Trophoblast cell (in vitro differentiated cells and primary cell): ENCODE results near the gene LRFN4. TPM values are rescaled to one million over a fixed set of nuclear protein-coding genes. Genes with fewer than 3 reads are reported as not detected.

Source experiments
- DNase-seq, 2 donors: peaks; one replicate each; pipeline ENCODE4 v3.0.0-alpha.2; 2016
- H2AFZ ChIP-seq: 2 replicates; pipeline ENCODE4 v1.6.1; 2013; ENCODE audit warnings: low read length, moderate library complexity, mild to moderate bottlenecking; ENCODE audit not compliant: insufficient read depth, poor library complexity
- H2AK5ac ChIP-seq: 2 replicates; pipeline ENCODE4 v1.6.1; 2013; ENCODE audit warnings: mild to moderate bottlenecking, low read length
- H2BK120ac ChIP-seq: 2 replicates; pipeline ENCODE4 v1.6.1; 2013; ENCODE audit warnings: low read length, mild to moderate bottlenecking, moderate library complexity; ENCODE audit not compliant: insufficient read depth, poor library complexity
- H2BK12ac ChIP-seq: 2 replicates; pipeline ENCODE4 v1.6.1; 2013; ENCODE audit warnings: mild to moderate bottlenecking, low read length, moderate library complexity
- H2BK5ac ChIP-seq: 2 replicates; pipeline ENCODE4 v1.6.1; 2013; ENCODE audit warnings: low read length, low read depth, moderate library complexity, mild to moderate bottlenecking; ENCODE audit not compliant: poor library complexity
- H3K14ac ChIP-seq: 2 replicates; pipeline ENCODE4 v1.6.1; 2013; ENCODE audit warnings: mild to moderate bottlenecking, low read length
- H3K18ac ChIP-seq: 2 replicates; pipeline ENCODE4 v1.6.1; 2013; ENCODE audit warnings: mild to moderate bottlenecking, low read length
- H3K23ac ChIP-seq: 2 replicates; pipeline ENCODE4 v1.6.1; 2013; ENCODE audit warnings: low read length
- H3K27ac ChIP-seq: 2 replicates; pipeline ENCODE4 v1.5.1; 2013; ENCODE audit warnings: low read depth, mild to moderate bottlenecking, inconsistent platforms, low read length, moderate library complexity
- H3K27me3 ChIP-seq: 2 replicates; pipeline ENCODE4 v1.6.1; 2013; ENCODE audit warnings: inconsistent platforms, mild to moderate bottlenecking, low read length, moderate library complexity; ENCODE audit not compliant: insufficient read depth
- H3K36me3 ChIP-seq, 2 experiments: 1 replicate in 1 of 2; 2 replicates in 1 of 2; pipeline ENCODE4 v1.6.1; 2013; ENCODE audit warnings: low read length in 2 of 2, mild to moderate bottlenecking in 2 of 2, moderate library complexity in 1 of 2; ENCODE audit not compliant: insufficient read depth in 2 of 2, control insufficient read depth in 1 of 2
- H3K4ac ChIP-seq: 2 replicates; pipeline ENCODE4 v1.6.1; 2013; ENCODE audit warnings: low read depth, mild to moderate bottlenecking, low read length, moderate library complexity
- H3K4me1 ChIP-seq, 2 experiments: 1 replicate in 1 of 2; 2 replicates in 1 of 2; pipeline ENCODE4 v1.6.1; 2013; ENCODE audit warnings: low read length in 2 of 2, mild to moderate bottlenecking in 2 of 2, moderate library complexity in 1 of 2; ENCODE audit not compliant: insufficient read depth in 2 of 2, control insufficient read depth in 1 of 2
- H3K4me2 ChIP-seq: 2 replicates; pipeline ENCODE4 v1.6.1; 2013; ENCODE audit warnings: inconsistent platforms, mild to moderate bottlenecking, low read length, moderate library complexity
- H3K4me3 ChIP-seq: 2 replicates; pipeline ENCODE4 v1.5.1; 2013; ENCODE audit warnings: mild to moderate bottlenecking, low read depth, low read length, inconsistent platforms
- H3K79me1 ChIP-seq: one replicate; pipeline ENCODE4 v1.6.1; 2013; ENCODE audit warnings: low read length
- H3K79me2 ChIP-seq: 2 replicates; pipeline ENCODE4 v1.6.1; 2013; ENCODE audit warnings: low read length, mild to moderate bottlenecking; ENCODE audit not compliant: control insufficient read depth, insufficient read depth, poor library complexity
- H3K9ac ChIP-seq: 2 replicates; pipeline ENCODE4 v1.6.1; 2013; ENCODE audit warnings: mild to moderate bottlenecking, low read length
- H3K9me3 ChIP-seq: 2 replicates; pipeline ENCODE4 v1.6.1; 2013; ENCODE audit warnings: low read depth, mild to moderate bottlenecking, control low read depth, inconsistent platforms, low read length; ENCODE audit not compliant: insufficient read depth
- H4K12ac ChIP-seq: 2 replicates; pipeline ENCODE4 v1.6.1; 2013; ENCODE audit warnings: low read depth, mild to moderate bottlenecking, low read length, moderate library complexity
- H4K8ac ChIP-seq: 2 replicates; pipeline ENCODE4 v1.6.1; 2013; ENCODE audit warnings: low read depth, mild to moderate bottlenecking, low read length, moderate library complexity
- H4K91ac ChIP-seq: one replicate; pipeline ENCODE4 v1.6.1; 2013; ENCODE audit warnings: low read depth, mild to moderate bottlenecking, low read length, moderate library complexity
- WGBS: extraction: QIAGEN DNeasy Blood & Tissue Kit; methylation state at CpG from one replicate; pipeline ENCODE4 v1.1.7; 2013; ENCODE audit warnings: missing lambda C conversion rate; ENCODE audit not compliant: insufficient read length, insufficient coverage; ENCODE audit errors: extremely low coverage; 5-methylcytosine and 5-hydroxymethylcytosine counted together
- polyA plus RNA-seq: library from polyadenylated mRNA; stranded (reverse); fragments of 200-250 nt; gene quantifications from 2 replicates; pipeline ENCODE4 v1.2.3, GENCODE V29; 2013

Gene LRFN4
- 8.5 and 9.2 TPM in 2 replicates for polyA plus RNA-seq

DNA sequence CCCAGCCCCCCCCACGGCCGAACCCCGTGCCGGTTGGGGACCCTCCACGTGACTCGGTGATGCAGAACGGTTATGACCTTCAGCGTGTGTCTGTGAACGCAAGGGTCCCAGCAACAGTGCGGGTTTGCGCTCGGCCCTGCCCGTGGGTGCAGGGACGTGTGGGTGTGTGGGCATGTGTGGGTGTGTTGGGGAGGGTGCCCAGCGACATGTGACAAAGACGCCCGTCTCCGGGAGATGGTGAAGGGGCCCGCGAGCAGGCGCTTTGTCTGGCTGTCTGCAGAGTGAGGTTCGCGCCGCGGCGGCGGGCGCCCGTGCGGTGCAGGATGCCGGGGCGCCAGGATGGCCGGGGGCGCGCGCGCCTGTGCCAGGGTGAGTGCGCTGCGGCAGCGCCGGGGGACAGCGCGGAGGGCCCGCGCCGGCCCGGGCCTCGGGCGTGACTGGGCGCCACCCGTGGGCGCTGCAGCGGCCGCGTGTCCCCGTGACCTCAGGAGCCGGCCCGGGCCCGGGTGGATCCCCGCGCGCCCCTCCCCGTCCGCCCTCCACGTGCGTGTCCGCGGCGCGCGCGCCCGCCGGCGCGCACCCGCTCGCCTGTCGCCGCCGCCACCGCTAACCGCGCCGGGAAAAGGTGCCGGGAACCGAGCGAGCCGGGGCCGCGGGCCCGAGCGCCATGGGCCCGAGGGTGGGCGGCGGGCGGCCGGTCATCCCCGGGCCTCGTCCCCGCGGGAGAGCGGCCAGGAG, at the start of gene LRFN4:
Gene LRFN4, plus strand, starts transcription at position 569 of the 738 bp plus-strand sequence. CDS start 681 bp downstream, outside the sequence.
- no peaks in the 10 kb centered on the region for H3K27me3 ChIP-seq
- peak within 1 kb of the TSS; percentile 11 for H2BK5ac ChIP-seq
- peak within 1 kb of the TSS; percentile 42 for H2AK5ac ChIP-seq
- peak within 1 kb of the TSS; percentile 41 for H3K14ac ChIP-seq
- peak within 1 kb of the TSS; percentile 78 for H4K8ac ChIP-seq
- H3K36me3 ChIP-seq = peaks cover 2 to 10% of the 10 kb centered on the region in 2 experiments
- H3K9ac ChIP-seq = peak within 1 kb of the TSS; percentile 34
- peak within 1 kb of the TSS; percentile 50 for H2BK120ac ChIP-seq
- H3K18ac ChIP-seq = peak within 1 kb of the TSS; percentile 45
- peak within 1 kb of the TSS; percentile 76 for H4K91ac ChIP-seq
- peaks cover 4 to 8% of the 10 kb centered on the region in 2 experiments for H3K4me1 ChIP-seq
- peak within 1 kb of the TSS; percentile 13 for H3K27ac ChIP-seq
- peak within 1 kb of the TSS; percentile 79 for H3K4me2 ChIP-seq
- no peak within 1 kb of the TSS for H3K23ac ChIP-seq
- H2AFZ ChIP-seq = peak within 1 kb of the TSS; percentile 66
- peaks cover 6% of the 10 kb centered on the region for H3K79me1 ChIP-seq
- no peaks in the 10 kb centered on the region for H3K9me3 ChIP-seq
- H2BK12ac ChIP-seq = peak within 1 kb of the TSS; percentile 53
- peak within 1 kb of the TSS; percentile 51 for H4K12ac ChIP-seq
- H3K79me2 ChIP-seq = peaks cover 4% of the 10 kb centered on the region
- H3K4me3 ChIP-seq = peak within 1 kb of the TSS; percentile 70
- peak in 1 of 2 donors; percentile 33 for DNase-seq
- no CpG with 5 or more reads among the region's 103 CpGs for WGBS
- peak within 1 kb of the TSS; percentile 13 for H3K4ac ChIP-seq

GRCh38 chr11:66809592-66809991, 47.3 kb upstream of the LRFN4 start:
- Histone ChIP-seq H3K79me2 (no peaks in the 10 kb centered on the region), H3K4ac (no peak overlapping the region), H2BK5ac (no peak overlapping the region), H2BK120ac (no peak overlapping the region), H3K4me2 (no peak overlapping the region), H4K8ac (no peak overlapping the region), H3K27me3 (no peaks in the 10 kb centered on the region), H3K79me1 (no peaks in the 10 kb centered on the region), H3K27ac (no peak overlapping the region), H2AK5ac (no peak overlapping the region), H3K4me1 (no peaks in the 10 kb centered on the region), H3K18ac (no peak overlapping the region), H3K9me3 (no peaks in the 10 kb centered on the region), H4K91ac (no peak overlapping the region), H2AFZ (no peak overlapping the region), H3K4me3 (no peak overlapping the region), H3K9ac (no peak overlapping the region), H3K14ac (no peak overlapping the region), H4K12ac (no peak overlapping the region), H3K23ac (no peak overlapping the region), H3K36me3 (peaks cover 0 to 2% of the 10 kb centered on the region in 2 experiments), H2BK12ac (no peak overlapping the region)
- DNase-seq = no peak
- WGBS = no CpG with 5 or more reads among the region's 3 CpGs

GRCh38 chr11:66810576-66811185, 46.2 kb upstream of the LRFN4 start:
- Histone ChIP-seq H2AFZ (no peak overlapping the region), H3K79me1 (no peaks in the 10 kb centered on the region), H3K27ac (no peak overlapping the region), H3K79me2 (no peaks in the 10 kb centered on the region), H2BK5ac (no peak overlapping the region), H3K14ac (no peak overlapping the region), H3K9me3 (no peaks in the 10 kb centered on the region), H3K9ac (no peak overlapping the region), H4K8ac (no peak overlapping the region), H3K4ac (no peak overlapping the region), H3K4me2 (no peak overlapping the region), H4K91ac (no peak overlapping the region), H3K23ac (no peak overlapping the region), H2BK120ac (no peak overlapping the region), H3K36me3 (peaks cover 0 to 2% of the 10 kb centered on the region in 2 experiments), H3K18ac (no peak overlapping the region), H4K12ac (no peak overlapping the region), H3K4me1 (no peaks in the 10 kb centered on the region), H2AK5ac (no peak overlapping the region), H3K27me3 (no peaks in the 10 kb centered on the region), H2BK12ac (no peak overlapping the region), H3K4me3 (no peak overlapping the region)
- WGBS = no CpG with 5 or more reads among the region's 1 CpG
- no peak for DNase-seq

- no peak overlapping the region for H2BK120ac ChIP-seq
- no peak overlapping the region for H3K27ac ChIP-seq
- no peaks in the 10 kb centered on the region for H3K79me2 ChIP-seq
- H2BK5ac ChIP-seq = no peak overlapping the region
- H3K4me2 ChIP-seq = no peak overlapping the region
- H4K12ac ChIP-seq = no peak overlapping the region
- no peaks in the 10 kb centered on the region for H3K4me1 ChIP-seq
- no peak overlapping the region for H4K91ac ChIP-seq
- peaks cover 0 to 2% of the 10 kb centered on the region in 2 experiments for H3K36me3 ChIP-seq
- H3K9ac ChIP-seq = no peak overlapping the region
- no peaks in the 10 kb centered on the region for H3K9me3 ChIP-seq
- H3K14ac ChIP-seq = no peak overlapping the region
- no peaks in the 10 kb centered on the region for H3K79me1 ChIP-seq
- WGBS = no CpG with 5 or more reads among the region's 5 CpGs
- H4K8ac ChIP-seq = no peak overlapping the region
- no peak overlapping the region for H3K4me3 ChIP-seq
- H2AFZ ChIP-seq = no peak overlapping the region
- H3K18ac ChIP-seq = no peak overlapping the region
- DNase-seq = no peak
- no peak overlapping the region for H2AK5ac ChIP-seq
- H3K23ac ChIP-seq = no peak overlapping the region
- H3K27me3 ChIP-seq = no peaks in the 10 kb centered on the region
- no peak overlapping the region for H3K4ac ChIP-seq
- H2BK12ac ChIP-seq = no peak overlapping the region
Measured at GRCh38 chr11:66814678-66815077, 42.2 kb upstream of the LRFN4 start.
